HEK293 (cell line): ENCODE measurements around the gene DSCAML1.

Experiments used
- ATF2 ChIP-seq: fragments of 450-650 bp; formaldehyde crosslinking; IDR thresholded peaks from 2 replicates; pipeline ENCODE4 v1.5.1; 2016; ENCODE audit warnings: missing biosample characterization, missing genetic modification characterization, low read depth
- CTCF ChIP-seq: fragments of 450-650 bp; formaldehyde crosslinking; IDR thresholded peaks from 2 replicates; pipeline ENCODE4 v1.5.1; 2016; ENCODE audit warnings: missing biosample characterization, missing genetic modification characterization
- GFI1B ChIP-seq: fragments of 450-650 bp; formaldehyde crosslinking; IDR thresholded peaks from 2 replicates; pipeline ENCODE4 v1.5.1; 2016; ENCODE audit warnings: missing biosample characterization, missing genetic modification characterization
- GLI4 ChIP-seq: fragments of 450-650 bp; formaldehyde crosslinking; IDR thresholded peaks from 2 replicates; pipeline ENCODE4 v1.5.1; 2016; ENCODE audit warnings: missing biosample characterization, missing genetic modification characterization
- SCRT1 ChIP-seq: fragments of 450-650 bp; formaldehyde crosslinking; IDR thresholded peaks from 2 replicates; pipeline ENCODE4 v1.5.1; 2016; ENCODE audit warnings: missing biosample characterization, missing genetic modification characterization, borderline replicate concordance
- ZNF610 ChIP-seq: fragments of 450-650 bp; formaldehyde crosslinking; IDR thresholded peaks from 2 replicates; pipeline ENCODE4 v1.5.1; 2016; ENCODE audit warnings: missing biosample characterization, missing genetic modification characterization, borderline replicate concordance

GRCh38 chr11:117396970-117397369, 400.0 kb downstream of the DSCAML1 start:
- no peak for TF ChIP-seq CTCF
- TF ChIP-seq ATF2 (tag by site-specific recombination), result no peak
- no peak for TF ChIP-seq ZNF610 (tag by site-specific recombination)
- no peak for TF ChIP-seq GLI4 (tag by site-specific recombination)
- TF ChIP-seq SCRT1 (tag by site-specific recombination), result no peak
- TF ChIP-seq GFI1B, result no peak
